Measurements from ENCODE around the gene CLDN10. TPM values are rescaled to one million over a fixed set of nuclear protein-coding genes. Genes with fewer than 3 reads are reported as not detected.

The CLDN10 gene
- total RNA-seq, 2 donors from 2014 or later, result not detected

DNA sequence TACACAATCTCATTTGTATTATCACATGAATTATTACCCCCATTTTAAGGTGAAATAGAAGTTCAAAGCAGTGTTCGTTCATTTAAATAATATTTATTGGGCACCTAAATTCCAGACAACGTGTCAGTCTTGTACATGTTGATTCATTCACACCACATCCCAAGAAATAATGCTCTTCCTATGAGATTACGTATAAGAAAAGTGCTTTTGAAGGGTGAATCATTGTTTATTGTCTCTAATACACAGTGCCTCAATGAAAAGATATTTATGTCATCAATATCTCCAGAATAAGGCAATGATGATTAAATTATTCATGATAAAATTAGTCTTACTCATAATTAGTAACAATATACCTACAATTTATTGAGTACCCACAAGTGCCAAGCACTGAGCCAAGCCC, 35.6 kb downstream of the CLDN10 start:
- Mint-ChIP-seq H3K4me3 (no peak overlapping the region), H3K27me3 (peaks cover 23% of the 10 kb centered on the region), H3K27ac (no peak overlapping the region), H3K4me1 (no peaks in the 10 kb centered on the region), H3K36me3 (ENCODE audit: low read depth) (no peaks in the 10 kb centered on the region)
- ATAC-seq (no peak), DNase-seq (no peak)
- no peaks in the 10 kb centered on the region for H3K9me3 ChIP-seq (ENCODE audit: control insufficient read depth, low read length, poor library complexity, severe bottlenecking)

DNA sequence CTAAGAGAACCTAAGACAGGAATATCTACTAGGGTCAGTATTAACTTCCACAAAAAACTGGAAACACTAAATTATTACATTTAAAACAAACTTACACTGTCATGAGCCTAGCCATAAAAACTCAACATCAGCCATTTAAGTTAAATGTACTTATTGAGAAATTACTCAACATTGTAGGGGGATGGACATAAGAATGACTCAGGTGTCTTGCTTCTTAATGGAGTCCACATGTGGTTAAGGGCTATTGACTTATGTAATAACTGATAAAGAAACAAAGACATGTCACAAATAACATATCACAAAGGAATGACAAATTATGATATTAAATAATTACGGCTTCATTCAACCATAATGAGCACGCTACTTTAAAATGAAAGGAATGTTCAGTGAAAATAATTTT, 36.2 kb downstream of the CLDN10 start:
- H3K27ac Mint-ChIP-seq, result no peak overlapping the region
- no peaks in the 10 kb centered on the region for H3K4me1 Mint-ChIP-seq
- no peaks in the 10 kb centered on the region for H3K36me3 Mint-ChIP-seq (ENCODE audit: low read depth)
- DNase-seq, result no peak
- ATAC-seq, result no peak
- no peaks in the 10 kb centered on the region for H3K9me3 ChIP-seq (ENCODE audit: control insufficient read depth, low read length, poor library complexity, severe bottlenecking)
- no peak overlapping the region for H3K4me3 Mint-ChIP-seq
- peaks cover 23% of the 10 kb centered on the region for H3K27me3 Mint-ChIP-seq

DNA sequence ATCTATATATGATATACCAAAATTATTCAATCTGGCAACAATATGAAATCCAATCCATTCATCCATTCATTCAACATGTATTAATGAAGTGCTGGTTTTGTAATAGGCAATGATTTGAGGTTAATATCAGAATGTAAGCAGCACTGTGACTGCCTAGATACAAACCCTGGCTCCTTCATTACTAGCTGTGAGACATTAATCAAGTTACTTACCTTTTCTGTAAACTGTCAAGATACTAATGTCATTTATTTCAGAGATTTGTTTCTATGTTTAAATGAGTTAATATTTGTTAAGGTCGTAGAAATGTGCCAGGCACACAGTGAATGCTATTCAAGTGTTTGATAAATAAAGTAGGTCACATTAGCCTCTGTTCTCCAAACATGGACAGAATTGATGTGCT, 40.9 kb downstream of the CLDN10 start:
- H3K36me3 Mint-ChIP-seq (ENCODE audit: low read depth), result no peaks in the 10 kb centered on the region
- H3K27me3 Mint-ChIP-seq, result peaks cover 32% of the 10 kb centered on the region
- H3K4me3 Mint-ChIP-seq, result no peak overlapping the region
- DNase-seq (no peak), ATAC-seq (no peak)
- no peaks in the 10 kb centered on the region for H3K4me1 Mint-ChIP-seq
- H3K27ac Mint-ChIP-seq, result no peak overlapping the region
- no peaks in the 10 kb centered on the region for H3K9me3 ChIP-seq (ENCODE audit: control insufficient read depth, low read length, poor library complexity, severe bottlenecking)

DNA sequence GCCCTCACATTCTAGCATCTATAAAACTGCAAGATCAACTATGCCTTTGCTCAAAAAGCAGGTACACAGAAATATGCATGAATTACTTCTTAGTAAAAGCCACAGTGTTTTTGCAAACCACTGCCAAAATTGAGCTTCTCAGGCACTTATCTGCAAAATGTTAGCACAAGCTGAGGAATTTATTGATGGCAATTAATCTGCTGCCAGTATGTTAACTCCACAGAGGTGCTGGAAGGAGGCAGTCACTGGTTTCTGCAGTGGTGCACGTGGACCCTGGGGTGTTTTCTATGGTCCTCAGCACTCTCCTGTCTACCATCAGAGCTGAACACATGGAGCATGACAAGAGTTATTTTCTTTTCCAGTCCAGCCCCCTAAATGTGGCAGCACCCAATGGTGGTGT, 44.2 kb downstream of the CLDN10 start:
- Mint-ChIP-seq H3K27me3 (peaks cover 45% of the 10 kb centered on the region), H3K4me3 (no peak overlapping the region), H3K27ac (no peak overlapping the region), H3K4me1 (no peaks in the 10 kb centered on the region), H3K36me3 (ENCODE audit: low read depth) (no peaks in the 10 kb centered on the region)
- ATAC-seq (no peak), DNase-seq (no peak)
- no peaks in the 10 kb centered on the region for H3K9me3 ChIP-seq (ENCODE audit: control insufficient read depth, low read length, poor library complexity, severe bottlenecking)

DNA sequence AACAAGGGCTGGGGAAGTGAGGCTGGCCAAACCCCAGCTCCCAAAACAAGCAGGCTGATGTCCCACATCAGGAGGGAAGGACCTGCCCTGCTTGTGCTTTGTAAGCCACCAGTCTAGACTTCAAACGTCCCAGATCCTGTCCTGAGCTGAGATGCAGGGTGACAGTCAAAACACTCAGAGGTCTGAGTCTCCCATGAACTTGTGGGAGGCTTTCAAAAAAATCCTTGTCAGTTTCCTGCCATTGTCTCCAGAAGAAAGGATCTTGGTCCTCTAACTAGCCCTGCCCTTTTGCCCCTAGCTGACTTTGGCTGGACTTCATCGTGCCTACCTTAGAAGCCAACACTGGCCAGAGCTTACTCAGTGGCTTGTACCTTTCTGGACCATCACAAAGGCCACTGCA, 48.7 kb downstream of the CLDN10 start:
- Mint-ChIP-seq H3K36me3 (ENCODE audit: low read depth) (no peaks in the 10 kb centered on the region), H3K27me3 (peaks cover 56% of the 10 kb centered on the region), H3K27ac (no peak overlapping the region), H3K4me3 (no peak overlapping the region), H3K4me1 (peaks cover 3% of the 10 kb centered on the region)
- ATAC-seq, result no peak
- H3K9me3 ChIP-seq (ENCODE audit: control insufficient read depth, low read length, poor library complexity, severe bottlenecking), result no peaks in the 10 kb centered on the region
- DNase-seq, result no peak

DNA sequence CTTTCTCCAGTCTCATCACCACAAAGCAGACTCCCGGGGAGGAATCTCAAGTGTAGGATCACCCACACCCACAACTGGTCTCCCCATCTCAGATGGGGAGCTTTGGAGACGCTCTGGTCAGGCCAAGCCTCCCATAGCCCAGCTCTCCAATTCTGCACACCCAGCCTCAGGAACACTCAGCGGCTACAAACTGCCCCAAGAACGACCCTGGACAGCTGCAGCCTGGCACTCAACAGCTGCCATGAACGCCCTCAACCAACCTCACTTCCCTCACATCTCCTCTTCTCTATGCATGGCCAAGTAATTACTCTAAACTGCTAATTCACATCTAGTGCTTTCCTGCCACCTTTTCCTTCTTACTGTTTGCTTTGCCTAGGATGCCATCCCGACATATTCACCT, 49.4 kb downstream of the CLDN10 start:
- Mint-ChIP-seq H3K4me1 (peaks cover 3% of the 10 kb centered on the region), H3K36me3 (ENCODE audit: low read depth) (no peaks in the 10 kb centered on the region), H3K4me3 (no peak overlapping the region), H3K27me3 (peaks cover 53% of the 10 kb centered on the region), H3K27ac (no peak overlapping the region)
- DNase-seq, result no peak
- ATAC-seq, result no peak
- no peaks in the 10 kb centered on the region for H3K9me3 ChIP-seq (ENCODE audit: control insufficient read depth, low read length, poor library complexity, severe bottlenecking)

DNA sequence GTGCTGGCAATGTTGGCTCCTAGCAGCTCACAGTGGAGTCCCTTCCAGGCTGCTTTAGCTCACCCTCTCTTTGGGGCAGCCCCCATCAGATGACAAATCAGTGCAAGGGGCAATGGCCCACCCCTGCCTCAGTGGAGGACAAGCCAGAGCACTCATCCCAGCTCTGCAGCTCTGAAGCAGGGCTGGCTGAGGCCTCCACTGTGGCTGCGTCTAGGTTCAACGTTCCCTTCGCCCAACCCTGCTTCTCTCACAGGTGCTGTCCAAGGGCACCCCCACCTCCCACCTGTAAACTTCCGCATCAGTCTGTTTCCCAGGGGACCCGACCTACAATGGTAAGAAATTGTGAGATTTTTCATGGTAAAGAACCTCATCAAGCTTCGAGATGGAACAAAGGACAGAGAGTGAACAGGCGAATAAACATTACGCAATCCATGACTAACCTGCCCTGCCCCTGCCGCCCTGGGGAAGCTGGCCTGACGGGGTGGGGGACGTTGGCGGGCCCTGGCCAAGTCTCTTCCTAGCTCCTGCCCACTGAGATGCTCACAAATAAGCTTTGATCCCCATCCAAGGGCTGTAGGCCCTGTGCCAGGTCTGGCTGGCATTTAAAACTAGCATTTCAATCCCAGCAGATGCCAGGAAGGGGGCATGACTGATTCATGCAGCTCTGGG, 51.5 kb downstream of the CLDN10 start:
- Mint-ChIP-seq H3K4me3 (no peak overlapping the region), H3K27ac (no peak overlapping the region), H3K36me3 (ENCODE audit: low read depth) (no peaks in the 10 kb centered on the region), H3K4me1 (peaks cover 3% of the 10 kb centered on the region), H3K27me3 (peaks cover 51% of the 10 kb centered on the region)
- no peak for DNase-seq
- H3K9me3 ChIP-seq (ENCODE audit: control insufficient read depth, low read length, poor library complexity, severe bottlenecking), result no peaks in the 10 kb centered on the region
- no peak for ATAC-seq

DNA sequence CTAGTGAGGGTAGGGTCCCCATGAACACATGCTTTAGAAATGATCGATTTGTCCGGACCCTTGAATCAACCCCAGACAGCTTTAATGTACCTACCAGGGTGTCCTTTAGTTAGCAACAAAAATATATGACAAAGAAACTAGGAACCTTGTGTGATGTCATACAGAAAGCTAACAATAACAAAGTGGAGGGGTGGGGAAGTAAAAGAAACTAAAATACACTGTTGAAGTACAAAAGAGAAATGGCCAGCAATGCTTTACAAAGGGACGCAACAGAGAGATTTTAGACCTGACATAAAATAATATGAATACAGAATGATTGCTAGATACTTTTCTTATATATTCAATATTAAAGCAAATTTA, 52.0 kb downstream of the CLDN10 start:
- Mint-ChIP-seq H3K27me3 (peaks cover 46% of the 10 kb centered on the region), H3K4me3 (no peak overlapping the region), H3K4me1 (peaks cover 3% of the 10 kb centered on the region), H3K36me3 (ENCODE audit: low read depth) (no peaks in the 10 kb centered on the region), H3K27ac (no peak overlapping the region)
- no peak for ATAC-seq
- no peak for DNase-seq
- H3K9me3 ChIP-seq (ENCODE audit: control insufficient read depth, low read length, poor library complexity, severe bottlenecking), result no peaks in the 10 kb centered on the region

DNA sequence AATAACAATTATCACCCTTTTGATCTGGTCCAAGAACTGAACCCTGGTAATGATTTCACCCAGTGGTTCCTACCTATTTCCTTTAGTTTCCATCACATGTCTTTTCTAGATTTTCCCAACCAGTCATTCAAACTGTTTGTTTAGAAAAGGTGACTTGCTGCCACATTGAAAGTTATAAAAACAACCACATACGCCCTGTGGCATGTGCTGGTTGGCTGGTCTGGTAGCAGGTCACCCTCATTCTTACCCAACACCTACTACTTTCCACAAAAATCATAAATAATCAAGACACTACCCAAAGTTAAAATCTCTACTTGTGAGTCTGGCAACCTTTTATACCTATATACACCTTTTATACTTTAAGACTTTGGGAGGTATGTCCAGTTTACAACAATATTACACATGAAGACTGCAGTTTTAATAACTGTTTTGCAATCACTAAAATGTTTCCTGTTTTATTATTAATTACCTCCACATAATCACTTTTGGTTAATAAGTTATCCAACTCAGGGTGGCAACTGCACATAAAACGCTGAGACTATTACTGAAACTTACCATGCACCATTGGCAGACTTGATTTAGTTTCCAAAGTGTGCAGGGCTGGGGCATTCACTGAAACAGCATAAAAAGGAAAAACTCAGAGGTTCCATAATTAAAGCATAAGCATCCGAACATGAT, 53.1 kb downstream of the CLDN10 start:
- Mint-ChIP-seq H3K36me3 (ENCODE audit: low read depth) (no peaks in the 10 kb centered on the region), H3K4me3 (no peak overlapping the region), H3K4me1 (peaks cover 3% of the 10 kb centered on the region), H3K27ac (no peak overlapping the region), H3K27me3 (peaks cover 38% of the 10 kb centered on the region)
- no peak for DNase-seq
- no peak for ATAC-seq
- no peaks in the 10 kb centered on the region for H3K9me3 ChIP-seq (ENCODE audit: control insufficient read depth, low read length, poor library complexity, severe bottlenecking)

DNA sequence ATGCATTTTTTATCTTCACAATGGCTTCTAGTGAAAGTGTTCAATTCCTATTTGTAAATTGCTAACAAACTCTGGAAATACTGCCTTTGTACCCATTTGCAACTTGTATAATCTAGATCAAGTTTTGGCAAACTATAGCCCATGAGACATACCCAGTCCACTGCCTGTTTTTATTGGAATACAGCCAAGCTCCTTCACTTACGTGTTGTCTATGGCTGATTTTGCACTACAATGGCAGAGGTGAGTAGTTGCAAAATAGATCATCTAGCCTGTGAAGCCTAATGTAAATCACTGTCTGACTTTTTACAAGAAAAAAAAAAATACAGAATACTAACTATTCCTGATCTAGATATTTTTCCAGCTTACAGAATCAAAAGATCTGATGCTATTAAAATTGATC, 54.8 kb downstream of the CLDN10 start:
- DNase-seq (no peak), ATAC-seq (no peak)

DNA sequence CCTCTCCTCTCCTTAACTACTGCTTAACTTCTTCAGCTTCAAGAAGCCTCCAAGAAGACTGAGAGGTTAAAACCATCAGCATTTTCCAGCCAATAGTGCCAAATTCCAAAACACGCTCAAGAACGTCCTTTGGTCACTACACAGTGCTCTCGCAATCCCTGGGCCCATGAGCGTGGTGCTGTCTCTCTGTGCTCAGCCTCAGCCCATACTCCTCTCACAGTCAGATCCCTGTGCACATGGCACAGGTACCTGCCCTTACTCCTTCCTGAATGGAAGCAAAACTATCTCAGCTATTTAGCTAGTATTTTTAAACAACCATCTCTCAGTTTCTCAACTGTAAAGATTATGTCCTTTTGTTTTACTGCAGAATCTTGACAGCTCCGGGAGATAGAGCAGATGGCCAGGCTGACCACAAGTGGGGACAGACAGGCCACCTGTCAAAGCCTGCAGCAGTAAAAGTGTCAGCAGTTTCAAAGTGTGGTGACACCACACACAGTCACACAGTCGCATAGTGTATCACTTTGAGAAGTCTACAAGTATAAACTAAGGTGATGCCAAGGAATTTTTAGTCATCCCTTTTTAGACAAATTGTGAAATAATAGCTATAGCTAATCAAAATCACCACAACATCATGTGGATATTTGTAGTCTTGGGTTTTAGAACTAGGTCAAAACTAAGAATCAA, 56.3 kb downstream of the CLDN10 start:
- no peak for DNase-seq
- H3K4me1 Mint-ChIP-seq, result no peaks in the 10 kb centered on the region
- H3K4me3 Mint-ChIP-seq, result no peak overlapping the region
- H3K9me3 ChIP-seq (ENCODE audit: control insufficient read depth, low read length, poor library complexity, severe bottlenecking), result no peaks in the 10 kb centered on the region
- H3K27ac Mint-ChIP-seq, result no peak overlapping the region
- H3K36me3 Mint-ChIP-seq (ENCODE audit: low read depth), result no peaks in the 10 kb centered on the region
- peaks cover 39% of the 10 kb centered on the region for H3K27me3 Mint-ChIP-seq
- no peak for ATAC-seq

More for the DNA sequence above, 54.8 kb downstream of the CLDN10 start:
- H3K27me3 Mint-ChIP-seq, result peaks cover 33% of the 10 kb centered on the region
- peaks cover under 1% of the 10 kb centered on the region for H3K4me1 Mint-ChIP-seq
- no peaks in the 10 kb centered on the region for H3K9me3 ChIP-seq (ENCODE audit: control insufficient read depth, low read length, poor library complexity, severe bottlenecking)
- H3K36me3 Mint-ChIP-seq (ENCODE audit: low read depth), result no peaks in the 10 kb centered on the region
- H3K27ac Mint-ChIP-seq, result no peak overlapping the region
- H3K4me3 Mint-ChIP-seq, result no peak overlapping the region

DNA sequence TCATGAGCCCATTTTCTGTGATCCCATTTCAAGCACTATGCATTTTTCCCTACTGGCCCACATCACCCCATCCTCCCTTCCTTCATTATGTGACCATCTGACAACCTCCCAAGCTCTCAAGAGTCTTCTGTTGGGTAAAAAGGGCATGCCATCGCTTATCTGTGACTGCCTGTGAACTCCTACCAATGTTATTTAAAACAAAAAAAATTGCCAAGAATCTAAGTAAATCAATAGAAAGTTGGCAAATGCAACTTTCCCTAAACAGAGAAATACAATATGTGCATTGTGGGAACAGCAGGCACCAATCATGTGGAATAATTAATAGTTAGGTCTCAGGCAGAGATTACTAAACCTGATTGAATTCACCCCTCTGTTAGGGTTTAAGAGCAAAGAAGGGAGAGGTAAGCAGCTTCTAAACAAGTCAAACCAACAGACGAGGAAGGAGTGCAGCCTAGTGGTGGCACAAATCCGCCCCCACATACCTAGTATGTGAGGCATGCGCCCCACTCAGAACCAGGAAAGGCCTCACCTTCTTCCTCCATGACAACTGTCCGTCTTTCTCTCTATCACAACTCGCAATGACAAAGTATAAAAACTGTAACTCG, 62.2 kb downstream of the CLDN10 start:
- Mint-ChIP-seq H3K27ac (no peak overlapping the region), H3K4me1 (no peaks in the 10 kb centered on the region)
- no peak for ATAC-seq

DNA sequence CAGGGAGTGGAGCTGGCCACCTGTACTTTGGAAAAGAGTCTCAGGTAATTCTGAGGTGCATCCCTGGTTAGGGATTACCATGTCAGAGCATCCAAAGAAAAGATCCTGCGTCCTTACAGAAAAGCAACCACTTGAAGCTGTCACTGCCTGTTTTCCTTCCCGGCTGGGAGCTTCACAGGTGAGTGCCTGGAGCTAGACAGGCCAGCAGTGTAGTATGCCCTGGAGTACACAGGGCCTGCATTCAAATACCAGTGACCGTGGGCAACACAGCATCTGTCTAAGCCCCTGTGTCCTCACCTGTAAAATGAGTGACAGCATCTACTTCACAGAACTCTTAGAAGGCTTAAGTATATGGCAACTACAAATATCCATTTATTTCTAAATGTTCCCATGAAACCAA, 63.0 kb downstream of the CLDN10 start:
- Mint-ChIP-seq H3K27ac (no peak overlapping the region), H3K4me1 (no peaks in the 10 kb centered on the region), H3K4me3 (no peak overlapping the region), H3K27me3 (peaks cover 52% of the 10 kb centered on the region), H3K36me3 (ENCODE audit: low read depth) (no peaks in the 10 kb centered on the region)
- no peaks in the 10 kb centered on the region for H3K9me3 ChIP-seq (ENCODE audit: control insufficient read depth, low read length, poor library complexity, severe bottlenecking)
- ATAC-seq (no peak), DNase-seq (no peak)

More for the DNA sequence above, 62.2 kb downstream of the CLDN10 start:
- no peaks in the 10 kb centered on the region for H3K9me3 ChIP-seq (ENCODE audit: control insufficient read depth, low read length, poor library complexity, severe bottlenecking)
- Mint-ChIP-seq H3K4me3 (no peak overlapping the region), H3K36me3 (ENCODE audit: low read depth) (no peaks in the 10 kb centered on the region), H3K27me3 (peaks cover 47% of the 10 kb centered on the region)
- DNase-seq, result no peak

Measured in T-helper 17 cell (primary cell).